SW 1271 (cell line): ENCODE data around the gene BABAM2.
A peak's percentile ranks its signal among the peaks of the same experiment; 100 is the strongest.

Source experiments
- DNase-seq, 2 experiments: peaks; one replicate each; lab custom pipeline; 2025; lab: John Stamatoyannopoulos, UW

BABAM2 gene

GRCh38 chr2:28209261-28209691 is 318.7 kb downstream of the BABAM2 start:
- no peak for DNase-seq

GRCh38 chr2:28209864-28210263 is 319.3 kb downstream of the BABAM2 start:
- no peak for DNase-seq

- DNase-seq: no peak
Observed at GRCh38 chr2:28210535-28210934, 320.0 kb downstream of the BABAM2 start.

GRCh38 chr2:28216331-28216730 is 325.8 kb downstream of the BABAM2 start:
- no peak for DNase-seq

GRCh38 chr2:28217042-28217740 is 326.7 kb downstream of the BABAM2 start:
- DNase-seq: no peak

GRCh38 chr2:28219138-28219537 is 328.6 kb downstream of the BABAM2 start:
- DNase-seq: no peak

- DNase-seq: no peak
Observed at GRCh38 chr2:28219758-28220368, 329.3 kb downstream of the BABAM2 start.

GRCh38 chr2:28224648-28225472 is 334.3 kb downstream of the BABAM2 start:
- no peak for DNase-seq

GRCh38 chr2:28225473-28226080 is 335.0 kb downstream of the BABAM2 start:
- no peak for DNase-seq

GRCh38 chr2:28226558-28226957 is 336.0 kb downstream of the BABAM2 start:
- DNase-seq: no peak

- DNase-seq: no peak
Observed at GRCh38 chr2:28227498-28227897, 337.0 kb downstream of the BABAM2 start.

- DNase-seq: no peak
Observed at GRCh38 chr2:28228434-28228995, 338.0 kb downstream of the BABAM2 start.

- DNase-seq: no peak
Observed at GRCh38 chr2:28231110-28231631, 340.6 kb downstream of the BABAM2 start.

GRCh38 chr2:28232295-28232694 is 341.8 kb downstream of the BABAM2 start:
- no peak for DNase-seq

GRCh38 chr2:28233164-28233676 is 342.7 kb downstream of the BABAM2 start:
- DNase-seq: no peak

GRCh38 chr2:28234807-28235206 is 344.3 kb downstream of the BABAM2 start:
- no peak for DNase-seq

GRCh38 chr2:28239207-28239606 is 348.7 kb downstream of the BABAM2 start:
- DNase-seq: no peak

GRCh38 chr2:28240937-28241336 is 350.4 kb downstream of the BABAM2 start:
- DNase-seq: no peak

- DNase-seq: no peak
Observed at GRCh38 chr2:28247290-28247689, 356.8 kb downstream of the BABAM2 start.

- DNase-seq: no peak
Observed at GRCh38 chr2:28247734-28248133, 357.2 kb downstream of the BABAM2 start.

GRCh38 chr2:28248511-28248910 is 358.0 kb downstream of the BABAM2 start:
- no peak for DNase-seq

- peak; percentile 73 to 88 for DNase-seq
Observed at GRCh38 chr2:28250006-28250405, 359.5 kb downstream of the BABAM2 start.
